Fibroblast of peridontal ligament (primary cell): Measurements from ENCODE around the gene TYW1.
"Not testable (repeated sequence)": the region's sequence is repeated elsewhere in the genome, so short reads cannot be mapped to it uniquely, and the experiment has no call there.

Experiments used
- DNase-seq: peaks from one replicate; pipeline ENCODE4 v3.0.0-alpha.2; 2010; ENCODE audit errors: extremely low read depth

The TYW1 gene

GRCh38 chr7:67045496-67045995, 48.9 kb downstream of the TYW1 start:
- DNase-seq = no peak

DNA sequence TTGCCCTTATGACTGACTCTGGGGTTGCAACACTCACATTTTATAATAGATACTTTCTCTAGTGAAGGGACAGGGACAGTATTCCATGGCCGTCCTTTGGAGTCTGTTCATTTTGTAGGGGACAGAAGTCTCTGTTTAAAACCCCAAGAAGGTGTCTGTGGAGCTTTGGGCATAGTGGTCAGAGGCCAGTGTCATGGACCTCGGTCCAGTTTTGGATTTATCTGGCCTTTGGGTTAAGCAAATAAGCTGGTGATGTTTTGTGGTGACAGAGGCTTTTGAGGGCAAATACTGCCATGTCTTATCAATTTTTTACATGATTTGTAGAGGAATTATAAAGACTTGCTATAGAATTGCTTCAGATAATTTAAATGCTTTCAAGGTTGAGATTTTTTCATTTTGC, 50.2 kb downstream of the TYW1 start:
- not testable (repeated sequence) for DNase-seq

GRCh38 chr7:67049908-67050307, 53.3 kb downstream of the TYW1 start:
- DNase-seq = not testable (repeated sequence)

GRCh38 chr7:67052161-67052560, 55.5 kb downstream of the TYW1 start:
- DNase-seq = not testable (repeated sequence)

GRCh38 chr7:67056683-67057082, 60.0 kb downstream of the TYW1 start:
- DNase-seq = no peak

DNA sequence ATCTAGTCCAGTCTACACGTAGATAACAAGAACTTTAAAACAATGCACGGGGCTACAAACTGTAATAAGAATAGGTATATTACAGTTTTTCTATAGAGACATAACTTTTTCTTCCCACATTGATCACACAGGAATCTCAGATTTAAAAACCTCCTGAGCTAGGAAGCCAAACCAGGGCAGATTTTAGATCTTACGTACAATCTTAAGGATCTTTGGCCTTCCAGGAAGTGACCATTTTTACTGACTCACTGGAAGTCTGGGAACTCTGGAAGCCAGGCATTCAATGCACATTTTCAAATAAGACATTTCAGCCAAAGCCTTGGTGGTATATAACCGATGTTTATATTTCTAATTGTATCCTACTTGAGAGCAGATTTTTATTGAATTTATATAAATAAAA, 64.7 kb downstream of the TYW1 start:
- DNase-seq = not testable (repeated sequence)

- peak; percentile 31 for DNase-seq
Observed at GRCh38 chr7:67062802-67063201, 66.2 kb downstream of the TYW1 start.

GRCh38 chr7:67066950-67067622, 70.5 kb downstream of the TYW1 start:
- peak; percentile 98 for DNase-seq

GRCh38 chr7:67076120-67076519, 79.5 kb downstream of the TYW1 start:
- DNase-seq = not testable (repeated sequence)

DNA sequence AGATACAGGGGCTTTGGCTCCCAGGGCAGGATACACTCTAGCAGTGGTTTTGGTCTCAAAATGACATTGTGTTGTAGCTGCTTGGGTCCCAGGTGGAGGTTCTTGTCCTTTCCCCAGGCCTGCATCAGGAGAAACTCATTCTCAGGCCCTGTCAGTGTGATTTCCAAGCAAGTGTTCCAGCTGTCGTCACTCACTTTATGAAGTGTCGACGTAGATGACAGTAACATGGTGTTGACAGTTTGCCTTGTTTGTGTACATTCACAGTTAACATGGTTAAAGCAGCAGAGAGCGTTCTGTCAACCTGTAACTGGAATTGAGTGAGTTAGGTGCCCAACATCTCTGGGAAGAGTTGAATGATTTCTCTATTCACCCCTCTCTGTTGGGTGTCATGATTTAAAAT, 86.2 kb downstream of the TYW1 start:
- not testable (repeated sequence) for DNase-seq

GRCh38 chr7:67089261-67089660, 92.6 kb downstream of the TYW1 start:
- not testable (repeated sequence) for DNase-seq

DNA sequence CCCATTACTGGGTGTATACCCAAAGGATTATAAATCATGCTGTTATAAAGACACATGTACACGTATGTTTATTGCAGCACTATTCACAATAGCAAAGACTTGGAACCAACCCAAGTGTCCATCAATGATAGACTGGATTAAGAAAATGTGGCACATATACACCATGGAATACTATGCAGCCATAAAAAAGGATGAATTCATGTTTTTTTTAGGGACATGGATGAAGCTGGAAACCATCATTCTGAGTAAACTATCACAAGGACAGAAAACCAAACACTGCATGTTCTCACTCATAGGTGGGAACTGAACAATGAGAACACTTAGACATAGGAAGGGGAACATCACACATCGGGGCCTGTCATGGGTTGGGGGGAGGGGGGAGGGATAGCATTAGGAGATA, 94.4 kb downstream of the TYW1 start:
- DNase-seq = not testable (repeated sequence)

DNA sequence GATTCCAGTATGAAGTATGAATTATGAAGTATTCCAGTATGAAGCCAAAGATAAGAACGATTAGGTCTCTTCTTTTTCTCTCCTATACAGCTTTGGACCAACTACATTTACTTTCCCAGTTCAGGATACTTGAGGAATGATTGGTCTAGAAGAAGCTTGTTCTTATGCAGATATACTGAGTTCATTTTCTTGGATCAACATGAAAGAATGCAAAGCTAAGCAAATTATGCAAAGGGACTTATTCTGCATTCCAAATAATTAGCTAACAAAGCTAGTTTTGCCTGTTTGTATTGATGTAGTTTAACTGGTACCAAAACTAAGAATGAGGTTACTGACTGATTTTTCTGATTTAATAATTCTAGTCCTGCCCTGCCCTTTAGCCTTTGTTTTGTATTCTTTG, 101.4 kb downstream of the TYW1 start:
- DNase-seq = not testable (repeated sequence)

DNA sequence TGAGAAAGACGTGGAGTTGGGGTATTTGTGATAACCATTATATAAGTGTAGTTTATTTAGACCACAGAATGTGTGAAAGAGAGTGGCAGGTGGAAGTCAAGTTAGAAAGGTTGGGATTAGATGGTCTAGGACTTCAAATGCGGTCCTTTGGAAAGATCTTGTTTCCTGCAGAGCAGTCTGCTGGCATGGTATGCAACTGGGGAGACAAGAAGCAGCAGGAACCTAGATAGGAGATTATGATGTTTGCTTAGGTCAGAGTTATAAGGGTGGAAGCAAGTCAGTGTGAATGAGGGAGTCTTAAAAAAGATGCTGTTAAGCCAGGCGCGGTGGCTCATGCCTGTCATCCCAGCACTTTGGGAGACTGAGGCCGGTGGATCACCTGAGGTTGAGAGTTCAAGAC, 102.8 kb downstream of the TYW1 start:
- DNase-seq = not testable (repeated sequence)

DNA sequence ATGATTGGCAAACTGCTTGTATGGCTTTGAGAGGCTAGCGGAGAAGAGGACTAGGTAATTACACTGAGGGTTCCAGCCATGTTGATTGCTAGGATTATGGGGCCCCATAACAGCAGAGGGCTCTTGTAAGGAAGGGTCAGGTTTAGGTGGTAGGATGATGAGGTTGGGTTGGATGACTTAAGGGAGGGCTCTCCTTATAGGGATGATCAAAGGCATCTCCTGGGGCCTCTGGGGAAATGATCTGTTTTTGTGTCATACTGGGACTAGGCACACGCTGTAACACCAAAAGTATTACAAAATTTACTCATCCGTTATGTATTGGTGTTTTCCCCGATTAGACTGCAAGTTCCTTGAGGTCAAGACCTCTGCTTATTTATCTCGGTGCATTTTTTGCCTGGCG, 103.4 kb downstream of the TYW1 start:
- not testable (repeated sequence) for DNase-seq

- DNase-seq = no peak
Observed at GRCh38 chr7:67100956-67101361, 104.3 kb downstream of the TYW1 start.

DNA sequence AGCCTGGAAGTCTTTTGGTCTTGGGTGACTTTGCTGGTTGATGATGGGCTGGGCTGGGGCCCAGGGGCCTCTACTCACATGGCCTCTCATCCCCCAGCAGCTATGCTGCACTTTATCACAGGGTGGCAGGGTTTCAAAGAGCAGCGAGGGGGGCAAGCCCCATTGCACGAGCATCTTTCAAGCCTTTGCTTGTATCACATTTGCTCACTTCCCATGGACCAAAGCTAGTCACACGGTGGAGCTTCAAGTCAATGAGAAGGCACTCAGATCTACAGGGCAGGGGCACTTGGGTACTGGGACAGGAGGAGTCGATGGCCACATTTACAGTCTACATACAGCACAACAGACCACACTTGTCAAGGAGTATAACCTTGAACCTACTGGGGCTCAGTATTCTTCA, 108.3 kb downstream of the TYW1 start:
- not testable (repeated sequence) for DNase-seq

- DNase-seq = peak; percentile 52
Observed at GRCh38 chr7:67105377-67105776, 108.7 kb downstream of the TYW1 start.

DNA sequence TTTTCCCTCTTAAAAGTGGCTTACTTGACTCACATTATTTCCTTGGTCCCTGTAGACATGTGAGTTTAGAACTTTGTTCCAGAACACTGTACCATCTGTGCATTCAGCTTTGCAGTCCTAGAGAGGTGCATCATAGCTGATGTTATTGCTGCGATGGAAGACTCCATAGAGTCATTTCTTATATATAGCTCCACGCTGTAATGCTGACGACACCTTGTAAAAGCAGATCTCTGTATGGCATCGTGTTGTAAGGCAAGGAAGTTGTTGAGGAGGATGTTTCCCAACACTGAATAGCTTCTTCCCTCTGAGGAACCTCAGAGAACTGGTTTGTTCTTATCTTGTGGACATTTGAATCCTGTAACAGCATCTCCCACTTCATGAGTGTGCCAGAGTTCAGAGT, 109.6 kb downstream of the TYW1 start:
- not testable (repeated sequence) for DNase-seq

GRCh38 chr7:67111342-67111741, 114.7 kb downstream of the TYW1 start:
- DNase-seq = not testable (repeated sequence)

DNA sequence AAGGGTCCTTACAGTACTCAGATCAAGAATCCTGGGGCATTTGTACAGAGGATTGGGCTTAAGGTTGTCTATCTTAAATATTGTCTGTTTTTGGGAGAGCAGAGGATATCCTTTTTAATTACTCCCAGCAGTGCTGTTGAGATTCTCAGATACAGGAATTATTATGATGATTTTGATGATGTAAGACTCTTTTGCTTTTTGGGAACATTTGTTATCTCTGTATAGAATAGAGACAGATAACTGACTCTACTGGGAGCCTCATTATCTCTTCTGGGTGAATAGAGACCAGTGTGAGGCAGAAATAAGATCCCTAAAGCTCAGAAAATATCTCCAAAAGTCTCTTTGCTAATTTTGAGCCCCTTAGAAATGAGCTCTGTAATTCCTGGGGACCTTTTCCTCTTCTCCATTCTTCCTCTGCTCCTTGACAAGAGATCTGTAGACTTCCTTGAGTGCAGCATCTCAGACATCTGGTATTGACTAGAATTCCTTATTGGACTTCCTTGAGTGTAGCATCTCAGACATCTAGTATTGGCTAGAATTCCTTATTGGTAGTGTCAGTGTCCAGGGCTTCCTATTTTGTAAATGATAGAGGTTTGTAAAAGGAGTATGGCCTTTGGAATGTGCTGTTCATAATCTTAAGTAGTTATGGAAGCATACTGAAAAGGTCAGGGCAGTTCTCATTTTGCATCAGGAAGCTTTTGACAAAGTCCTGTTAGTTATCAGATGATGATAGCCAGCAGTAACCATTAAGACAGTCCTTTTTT, 118.0 kb downstream of the TYW1 start:
- DNase-seq = peak; percentile 47

GRCh38 chr7:67120491-67120890, 123.9 kb downstream of the TYW1 start:
- DNase-seq = not testable (repeated sequence)

DNA sequence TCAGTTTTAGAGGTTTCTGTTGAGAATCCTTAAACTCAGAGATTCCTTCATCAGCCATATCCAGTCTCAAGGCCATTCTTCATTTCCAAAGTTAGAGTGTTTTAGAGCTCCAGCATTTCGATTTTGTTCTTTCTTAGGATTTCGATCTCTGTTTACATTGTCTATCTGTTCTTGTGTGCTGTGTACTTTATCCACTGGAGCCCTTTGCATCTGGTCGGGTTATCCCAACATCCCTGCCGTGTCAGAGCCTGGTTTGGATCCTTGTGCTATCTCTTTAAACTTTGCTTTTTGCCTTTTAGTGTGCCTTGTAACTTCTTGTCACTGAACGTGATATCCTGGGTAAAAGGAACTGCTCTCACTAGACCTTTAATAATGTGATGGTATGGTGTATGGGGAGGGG, 131.6 kb downstream of the TYW1 start:
- not testable (repeated sequence) for DNase-seq
